Osteocyte (in vitro differentiated cells): ENCODE results near the gene DALRD3. TPM values are rescaled to one million over a fixed set of nuclear protein-coding genes. Genes with fewer than 3 reads are reported as not detected.

ENCODE experiments used
- DNase-seq: peaks from one replicate; pipeline ENCODE4 v3.0.0; 2021; ENCODE audit warnings: mixed read lengths; ENCODE audit not compliant: unreplicated experiment; ENCODE audit errors: extremely low spot score
- H3K27ac Mint-ChIP-seq: one replicate; pipeline ENCODE4 v1.8.0; 2021; ENCODE audit warnings: mild to moderate bottlenecking, mixed read lengths; ENCODE audit not compliant: unreplicated experiment
- H3K27me3 Mint-ChIP-seq: one replicate; pipeline ENCODE4 v1.8.0; 2021; ENCODE audit warnings: mixed read lengths; ENCODE audit not compliant: unreplicated experiment
- H3K36me3 Mint-ChIP-seq: one replicate; pipeline ENCODE4 v1.8.0; 2021; ENCODE audit warnings: mixed read lengths; ENCODE audit not compliant: unreplicated experiment
- H3K4me1 Mint-ChIP-seq: one replicate; pipeline ENCODE4 v1.8.0; 2021; ENCODE audit warnings: mixed read lengths; ENCODE audit not compliant: unreplicated experiment
- H3K4me3 Mint-ChIP-seq: one replicate; pipeline ENCODE4 v1.8.0; 2021; ENCODE audit warnings: mild to moderate bottlenecking, moderate library complexity, mixed read lengths; ENCODE audit not compliant: unreplicated experiment
- H3K9me3 Mint-ChIP-seq: one replicate; pipeline ENCODE4 v1.8.0; 2021; ENCODE audit warnings: mixed read lengths; ENCODE audit not compliant: unreplicated experiment
- total RNA-seq: library from RNA; stranded (reverse); gene quantifications from 2 replicates; pipeline ENCODE4 v1.2.1, GENCODE V29; 2021
- TF ChIP-seq, protein P1 (sequence below): fragments of 200-600 bp; sonication (generic); IDR thresholded peaks from 2 replicates; pipeline ENCODE4 v1.5.0; 2021; ENCODE audit warnings: antibody characterized with exemption, mild to moderate bottlenecking, moderate library complexity

DALRD3 gene
- total RNA-seq, 1 donor from 2014 or later, result 22.8 TPM

DNA sequence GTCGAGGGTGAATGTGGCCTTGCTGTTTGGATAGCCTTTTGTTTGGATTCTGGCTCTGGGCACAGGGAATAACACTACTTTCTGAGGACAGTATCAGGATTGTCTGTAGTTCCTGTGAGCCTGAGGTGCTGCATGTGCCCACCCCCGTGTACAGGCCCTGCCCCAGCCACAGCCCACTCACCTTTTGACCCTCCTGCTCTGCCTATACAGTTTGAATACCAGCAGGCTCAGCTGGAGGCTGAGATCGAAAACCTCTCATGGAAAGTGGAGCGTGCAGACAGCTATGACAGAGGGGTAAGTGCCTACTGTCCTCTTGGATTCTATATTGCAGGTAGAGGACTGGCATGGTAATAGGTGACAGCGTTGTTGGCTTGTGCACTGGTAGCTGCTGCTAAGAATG lies 35.7 kb downstream of the DALRD3 start:
- no peaks in the 10 kb centered on the region for H3K27me3 Mint-ChIP-seq
- no peak for DNase-seq
- H3K9me3 Mint-ChIP-seq, result no peaks in the 10 kb centered on the region
- H3K4me1 Mint-ChIP-seq, result no peaks in the 10 kb centered on the region
- TF ChIP-seq, protein P1, sequence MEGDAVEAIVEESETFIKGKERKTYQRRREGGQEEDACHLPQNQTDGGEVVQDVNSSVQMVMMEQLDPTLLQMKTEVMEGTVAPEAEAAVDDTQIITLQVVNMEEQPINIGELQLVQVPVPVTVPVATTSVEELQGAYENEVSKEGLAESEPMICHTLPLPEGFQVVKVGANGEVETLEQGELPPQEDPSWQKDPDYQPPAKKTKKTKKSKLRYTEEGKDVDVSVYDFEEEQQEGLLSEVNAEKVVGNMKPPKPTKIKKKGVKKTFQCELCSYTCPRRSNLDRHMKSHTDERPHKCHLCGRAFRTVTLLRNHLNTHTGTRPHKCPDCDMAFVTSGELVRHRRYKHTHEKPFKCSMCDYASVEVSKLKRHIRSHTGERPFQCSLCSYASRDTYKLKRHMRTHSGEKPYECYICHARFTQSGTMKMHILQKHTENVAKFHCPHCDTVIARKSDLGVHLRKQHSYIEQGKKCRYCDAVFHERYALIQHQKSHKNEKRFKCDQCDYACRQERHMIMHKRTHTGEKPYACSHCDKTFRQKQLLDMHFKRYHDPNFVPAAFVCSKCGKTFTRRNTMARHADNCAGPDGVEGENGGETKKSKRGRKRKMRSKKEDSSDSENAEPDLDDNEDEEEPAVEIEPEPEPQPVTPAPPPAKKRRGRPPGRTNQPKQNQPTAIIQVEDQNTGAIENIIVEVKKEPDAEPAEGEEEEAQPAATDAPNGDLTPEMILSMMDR, result no peak
- peaks cover 46% of the 10 kb centered on the region for H3K36me3 Mint-ChIP-seq
- H3K4me3 Mint-ChIP-seq, result no peak overlapping the region
- no peak overlapping the region for H3K27ac Mint-ChIP-seq

DNA sequence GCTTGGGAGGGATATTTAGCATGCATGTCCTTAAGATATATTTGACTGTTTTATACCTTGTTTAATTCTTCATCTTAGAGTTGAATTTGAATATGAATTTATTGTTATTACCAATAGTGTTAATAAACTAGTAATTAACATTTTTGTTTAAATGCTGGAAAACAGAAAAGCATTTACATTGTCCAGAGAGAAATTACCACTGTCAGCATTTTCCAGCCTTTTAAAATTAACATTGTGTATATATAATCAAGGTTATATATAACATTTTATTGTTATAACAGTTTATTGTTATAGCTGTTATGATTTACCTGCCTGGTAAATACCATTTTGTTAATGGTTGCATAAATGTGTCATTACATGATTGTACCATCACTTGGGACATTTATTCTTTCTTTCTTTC lies 36.4 kb downstream of the DALRD3 start:
- Mint-ChIP-seq H3K4me1 (no peaks in the 10 kb centered on the region), H3K27me3 (no peaks in the 10 kb centered on the region), H3K27ac (no peak overlapping the region), H3K4me3 (no peak overlapping the region), H3K9me3 (no peaks in the 10 kb centered on the region), H3K36me3 (peaks cover 46% of the 10 kb centered on the region)
- DNase-seq, result no peak
- TF ChIP-seq, protein P1, result no peak

DNA sequence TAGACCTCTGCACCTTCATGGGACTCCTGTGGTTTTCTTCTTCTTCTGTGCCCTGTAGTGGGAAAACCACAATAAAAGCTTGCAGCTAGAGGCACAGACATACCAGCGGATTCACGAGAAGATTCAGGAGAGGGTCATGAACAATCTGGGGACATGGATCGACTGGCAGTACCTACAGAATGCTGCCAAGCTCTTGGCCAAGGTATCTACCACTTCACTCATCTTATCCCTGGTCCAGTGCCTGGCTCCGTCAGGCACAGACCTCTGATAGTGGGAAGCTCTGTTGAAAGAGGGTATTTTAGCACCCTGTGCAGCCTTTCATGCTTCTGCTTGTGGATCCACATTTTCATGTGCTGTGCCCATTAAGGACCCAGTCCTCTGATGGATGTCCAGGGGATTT lies 38.1 kb downstream of the DALRD3 start:
- Mint-ChIP-seq H3K9me3 (no peaks in the 10 kb centered on the region), H3K4me1 (no peaks in the 10 kb centered on the region), H3K27ac (no peak overlapping the region), H3K36me3 (peaks cover 45% of the 10 kb centered on the region), H3K27me3 (no peaks in the 10 kb centered on the region), H3K4me3 (no peak overlapping the region)
- DNase-seq, result no peak
- TF ChIP-seq, protein P1, result no peak

DNA sequence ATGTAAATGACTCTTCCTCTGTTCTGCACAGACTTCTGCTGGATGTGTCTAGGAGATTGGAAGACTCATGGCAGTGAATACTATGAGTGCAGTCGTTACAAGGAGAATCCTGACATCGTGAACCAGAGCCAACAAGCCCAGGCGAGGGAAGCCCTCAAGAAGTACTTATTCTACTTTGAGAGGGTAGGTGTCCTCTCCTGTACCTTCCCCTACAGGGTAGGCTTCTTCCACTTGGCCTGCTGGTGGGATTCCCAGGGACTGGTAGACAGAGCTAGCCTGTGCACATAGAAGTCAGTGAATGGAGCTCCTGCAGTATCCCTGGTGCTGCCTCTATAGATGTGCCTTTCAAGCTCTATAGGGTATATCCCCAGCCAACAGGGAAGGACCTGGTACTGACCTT lies 38.9 kb downstream of the DALRD3 start:
- no peaks in the 10 kb centered on the region for H3K4me1 Mint-ChIP-seq
- H3K27me3 Mint-ChIP-seq, result no peaks in the 10 kb centered on the region
- H3K9me3 Mint-ChIP-seq, result no peaks in the 10 kb centered on the region
- DNase-seq, result no peak
- H3K36me3 Mint-ChIP-seq, result peaks cover 51% of the 10 kb centered on the region
- no peak overlapping the region for H3K27ac Mint-ChIP-seq
- no peak overlapping the region for H3K4me3 Mint-ChIP-seq
- TF ChIP-seq, protein P1, result no peak

DNA sequence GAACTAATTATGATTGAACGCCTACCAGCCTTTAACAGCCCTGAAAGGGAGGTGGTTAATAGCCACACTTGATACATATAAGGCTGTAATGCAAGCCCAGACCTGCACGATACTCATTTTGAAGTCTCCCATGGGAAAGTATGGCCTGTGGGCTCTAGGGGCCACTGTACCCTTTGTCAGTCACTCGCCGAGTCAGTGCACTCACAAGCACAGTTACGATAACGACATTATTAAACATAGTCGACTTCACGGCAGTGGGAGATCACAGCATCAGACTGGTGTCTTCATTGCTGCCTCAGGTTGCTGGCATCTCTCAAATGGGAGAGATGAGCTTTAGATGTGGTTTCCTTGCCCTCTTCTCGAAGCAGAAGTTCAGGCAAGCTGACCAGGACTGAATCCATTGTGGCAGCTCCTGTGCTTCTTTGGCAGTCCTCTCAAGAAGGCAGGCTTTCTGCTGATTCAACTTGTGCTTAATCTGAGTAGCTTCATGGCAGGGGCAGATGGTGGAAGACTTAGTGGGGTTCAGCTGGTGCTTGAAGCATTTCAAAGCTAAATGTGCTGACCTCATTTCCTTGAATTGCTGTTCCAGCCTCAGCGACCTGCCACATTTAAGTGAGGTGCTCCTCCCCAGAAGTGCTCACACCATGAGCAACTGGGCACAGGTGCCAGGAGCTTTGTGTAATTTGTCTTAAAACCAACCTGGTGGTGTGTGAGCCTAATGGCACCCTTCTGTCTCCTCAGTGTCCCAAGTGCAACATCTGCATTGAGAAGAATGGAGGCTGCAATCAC lies 44.1 kb downstream of the DALRD3 start:
- Mint-ChIP-seq H3K4me1 (no peaks in the 10 kb centered on the region), H3K27ac (no peak overlapping the region), H3K27me3 (no peaks in the 10 kb centered on the region), H3K9me3 (no peaks in the 10 kb centered on the region), H3K36me3 (peaks cover 52% of the 10 kb centered on the region), H3K4me3 (no peak overlapping the region)
- DNase-seq, result no peak
- TF ChIP-seq, protein P1, result no peak
